WTC11 (cell line): ENCODE results near the gene EHBP1. TPM values are rescaled to one million over a fixed set of nuclear protein-coding genes. Genes with fewer than 3 reads are reported as not detected.

Source experiments
- ATAC-seq: fragments of 200-7000 bp; cut with Tn5 transposase; 2 replicates; pipeline ENCODE4 v1.10.0; 2021; ENCODE audit warnings: mild to moderate bottlenecking, moderate library complexity
- CTCF ChIA-PET: fragments of 300-600 bp; sonication (Branson Sonifier 250); formaldehyde crosslinking; loops from one replicate; lab custom pipeline; 2021; ENCODE audit warnings: antibody characterized with exemption; lab: Charles Lee
- POLR2A ChIA-PET: fragments of 350-600 bp; sonication (Branson Sonifier 250); formaldehyde crosslinking; loops from one replicate; lab custom pipeline; 2021; ENCODE audit warnings: antibody characterized with exemption; lab: Charles Lee
- DNase-seq: peaks from one replicate; pipeline ENCODE4 v3.0.0; 2021; ENCODE audit warnings: low spot score
- H3K27ac Mint-ChIP-seq: 2 replicates; pipeline ENCODE4 v1.8.0; 2021; ENCODE audit warnings: mixed read lengths
- H3K27me3 Mint-ChIP-seq: 2 replicates; pipeline ENCODE4 v1.8.0; 2021; ENCODE audit warnings: low read depth, mild to moderate bottlenecking, moderate library complexity, mixed read lengths
- H3K36me3 Mint-ChIP-seq: 2 replicates; pipeline ENCODE4 v1.8.0; 2021; ENCODE audit warnings: mixed read lengths
- H3K4me1 Mint-ChIP-seq: 2 replicates; pipeline ENCODE4 v1.8.0; 2022; ENCODE audit warnings: mixed read lengths
- H3K4me3 Mint-ChIP-seq: 2 replicates; pipeline ENCODE4 v1.8.0; 2021; ENCODE audit warnings: mild to moderate bottlenecking, moderate library complexity, mixed read lengths
- H3K9me3 Mint-ChIP-seq: 2 replicates; pipeline ENCODE4 v1.8.0; 2021; ENCODE audit warnings: mixed read lengths
- CREB1 ChIP-seq: sonication (generic); formaldehyde crosslinking; IDR thresholded peaks from 2 replicates; pipeline ENCODE4 v1.8.0; 2023; ENCODE audit warnings: mild to moderate bottlenecking, missing genetic modification reagents
- CREM ChIP-seq: sonication (generic); formaldehyde crosslinking; IDR thresholded peaks from 2 replicates; pipeline ENCODE4 v1.8.1; 2022; ENCODE audit warnings: mild to moderate bottlenecking, missing genetic modification reagents, moderate library complexity
- ELF4 ChIP-seq: sonication (generic); formaldehyde crosslinking; IDR thresholded peaks from 2 replicates; pipeline ENCODE4 v1.8.1; 2022; ENCODE audit warnings: low read depth, mild to moderate bottlenecking, moderate library complexity, missing genetic modification reagents
- ESRRA ChIP-seq: sonication (generic); formaldehyde crosslinking; IDR thresholded peaks from 2 replicates; pipeline ENCODE4 v1.8.1; 2022; ENCODE audit warnings: mild to moderate bottlenecking, missing genetic modification reagents, borderline replicate concordance
- JAZF1 ChIP-seq: fragments of 250-450 bp; sonication (Bioruptor Pico); IDR thresholded peaks from 2 replicates; pipeline ENCODE4 v1.9.0; 2021; ENCODE audit warnings: moderate library complexity, mild to moderate bottlenecking, inconsistent platforms
- NR1H2 ChIP-seq: sonication (generic); formaldehyde crosslinking; IDR thresholded peaks from 2 replicates; pipeline ENCODE4 v1.9.0; 2021; ENCODE audit warnings: mild to moderate bottlenecking, moderate library complexity, missing genetic modification reagents
- NR3C1 ChIP-seq: sonication (generic); formaldehyde crosslinking; conservative IDR thresholded peaks from 2 replicates; pipeline ENCODE4 v1.8.1; 2023; ENCODE audit warnings: low read depth, mild to moderate bottlenecking, missing genetic modification reagents
- SMAD4 ChIP-seq: sonication (generic); formaldehyde crosslinking; IDR thresholded peaks from 2 replicates; pipeline ENCODE4 v1.8.0; 2022; ENCODE audit warnings: mild to moderate bottlenecking, missing genetic modification reagents
- ZNF423 ChIP-seq: fragments of 250-450 bp; sonication (Bioruptor Pico); IDR thresholded peaks from 2 replicates; pipeline ENCODE4 v2.1.2; 2022; ENCODE audit warnings: mild to moderate bottlenecking, moderate library complexity
- total RNA-seq: library from RNA; stranded (reverse); gene quantifications from 3 replicates; pipeline ENCODE4 v1.2.3, GENCODE V29; 2021
- TF ChIP-seq, protein P1 (sequence below): fragments of 250-450 bp; sonication (Bioruptor Pico); IDR thresholded peaks from 2 replicates; pipeline ENCODE4 v1.9.0; 2021; ENCODE audit warnings: mild to moderate bottlenecking, borderline replicate concordance
- TF ChIP-seq, protein P2 (sequence below): sonication (generic); formaldehyde crosslinking; IDR thresholded peaks from 2 replicates; pipeline ENCODE4 v1.8.0; 2023; ENCODE audit warnings: missing genetic modification reagents
- TF ChIP-seq, protein P3 (sequence below): sonication (generic); formaldehyde crosslinking; IDR thresholded peaks from 2 replicates; pipeline ENCODE4 v1.8.0; 2022; ENCODE audit warnings: mild to moderate bottlenecking, missing genetic modification reagents
- TF ChIP-seq, protein P4 (sequence below): fragments of 250-450 bp; sonication (Bioruptor Pico); IDR thresholded peaks from 2 replicates; pipeline ENCODE4 v1.9.0; 2021; ENCODE audit warnings: moderate library complexity, mild to moderate bottlenecking, inconsistent platforms, borderline replicate concordance
- TF ChIP-seq, protein P5 (sequence below): sonication (generic); formaldehyde crosslinking; IDR thresholded peaks from 2 replicates; pipeline ENCODE4 v1.8.0; 2023; ENCODE audit warnings: mild to moderate bottlenecking, missing genetic modification reagents

EHBP1 gene
- total RNA-seq, 1 experiment from 2014 or later = 36.4 TPM

DNA sequence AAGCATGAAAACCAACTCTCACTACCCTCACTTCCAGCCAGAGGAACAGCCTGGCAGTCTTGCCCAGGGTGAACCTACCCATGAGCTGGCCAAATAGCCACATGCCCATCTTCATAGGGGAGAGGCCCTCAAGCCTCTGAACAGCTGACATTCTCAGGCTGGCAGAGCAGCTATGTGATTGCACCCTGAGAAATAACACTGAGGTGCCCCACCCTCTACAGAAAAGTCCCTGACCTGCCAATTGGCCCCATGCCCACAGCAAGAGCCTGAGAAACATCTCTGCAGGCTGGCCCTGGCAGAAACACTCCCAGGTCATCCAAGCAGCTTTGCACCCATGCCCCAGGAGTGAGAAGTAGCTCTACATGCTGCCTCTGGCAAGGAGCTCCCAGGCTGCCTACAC is 217.7 kb downstream of the EHBP1 start:
- DNase-seq = no peak
- ChIA-PET POLR2A (no interaction called here), CTCF (no interaction called here)
- ATAC-seq = no peak
- Mint-ChIP-seq H3K4me1 (no peaks in the 10 kb centered on the region), H3K36me3 (peaks cover 39% of the 10 kb centered on the region), H3K27me3 (no peaks in the 10 kb centered on the region; the same call in 1 of the 2 replicates), H3K27ac (no peak overlapping the region), H3K9me3 (peaks cover 40% of the 10 kb centered on the region), H3K4me3 (no peak overlapping the region)
- TF ChIP-seq ZNF423 (CRISPR knock-in tag) = no peak
- TF ChIP-seq, protein P1, sequence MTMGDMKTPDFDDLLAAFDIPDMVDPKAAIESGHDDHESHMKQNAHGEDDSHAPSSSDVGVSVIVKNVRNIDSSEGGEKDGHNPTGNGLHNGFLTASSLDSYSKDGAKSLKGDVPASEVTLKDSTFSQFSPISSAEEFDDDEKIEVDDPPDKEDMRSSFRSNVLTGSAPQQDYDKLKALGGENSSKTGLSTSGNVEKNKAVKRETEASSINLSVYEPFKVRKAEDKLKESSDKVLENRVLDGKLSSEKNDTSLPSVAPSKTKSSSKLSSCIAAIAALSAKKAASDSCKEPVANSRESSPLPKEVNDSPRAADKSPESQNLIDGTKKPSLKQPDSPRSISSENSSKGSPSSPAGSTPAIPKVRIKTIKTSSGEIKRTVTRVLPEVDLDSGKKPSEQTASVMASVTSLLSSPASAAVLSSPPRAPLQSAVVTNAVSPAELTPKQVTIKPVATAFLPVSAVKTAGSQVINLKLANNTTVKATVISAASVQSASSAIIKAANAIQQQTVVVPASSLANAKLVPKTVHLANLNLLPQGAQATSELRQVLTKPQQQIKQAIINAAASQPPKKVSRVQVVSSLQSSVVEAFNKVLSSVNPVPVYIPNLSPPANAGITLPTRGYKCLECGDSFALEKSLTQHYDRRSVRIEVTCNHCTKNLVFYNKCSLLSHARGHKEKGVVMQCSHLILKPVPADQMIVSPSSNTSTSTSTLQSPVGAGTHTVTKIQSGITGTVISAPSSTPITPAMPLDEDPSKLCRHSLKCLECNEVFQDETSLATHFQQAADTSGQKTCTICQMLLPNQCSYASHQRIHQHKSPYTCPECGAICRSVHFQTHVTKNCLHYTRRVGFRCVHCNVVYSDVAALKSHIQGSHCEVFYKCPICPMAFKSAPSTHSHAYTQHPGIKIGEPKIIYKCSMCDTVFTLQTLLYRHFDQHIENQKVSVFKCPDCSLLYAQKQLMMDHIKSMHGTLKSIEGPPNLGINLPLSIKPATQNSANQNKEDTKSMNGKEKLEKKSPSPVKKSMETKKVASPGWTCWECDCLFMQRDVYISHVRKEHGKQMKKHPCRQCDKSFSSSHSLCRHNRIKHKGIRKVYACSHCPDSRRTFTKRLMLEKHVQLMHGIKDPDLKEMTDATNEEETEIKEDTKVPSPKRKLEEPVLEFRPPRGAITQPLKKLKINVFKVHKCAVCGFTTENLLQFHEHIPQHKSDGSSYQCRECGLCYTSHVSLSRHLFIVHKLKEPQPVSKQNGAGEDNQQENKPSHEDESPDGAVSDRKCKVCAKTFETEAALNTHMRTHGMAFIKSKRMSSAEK (CRISPR knock-in tag) = no peak
- no peak for TF ChIP-seq NR1H2
- TF ChIP-seq ESRRA (CRISPR knock-in tag) = no peak
- TF ChIP-seq SMAD4 (CRISPR knock-in tag) = no peak
- TF ChIP-seq, protein P2, sequence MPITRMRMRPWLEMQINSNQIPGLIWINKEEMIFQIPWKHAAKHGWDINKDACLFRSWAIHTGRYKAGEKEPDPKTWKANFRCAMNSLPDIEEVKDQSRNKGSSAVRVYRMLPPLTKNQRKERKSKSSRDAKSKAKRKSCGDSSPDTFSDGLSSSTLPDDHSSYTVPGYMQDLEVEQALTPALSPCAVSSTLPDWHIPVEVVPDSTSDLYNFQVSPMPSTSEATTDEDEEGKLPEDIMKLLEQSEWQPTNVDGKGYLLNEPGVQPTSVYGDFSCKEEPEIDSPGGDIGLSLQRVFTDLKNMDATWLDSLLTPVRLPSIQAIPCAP = no peak
- TF ChIP-seq, protein P3, sequence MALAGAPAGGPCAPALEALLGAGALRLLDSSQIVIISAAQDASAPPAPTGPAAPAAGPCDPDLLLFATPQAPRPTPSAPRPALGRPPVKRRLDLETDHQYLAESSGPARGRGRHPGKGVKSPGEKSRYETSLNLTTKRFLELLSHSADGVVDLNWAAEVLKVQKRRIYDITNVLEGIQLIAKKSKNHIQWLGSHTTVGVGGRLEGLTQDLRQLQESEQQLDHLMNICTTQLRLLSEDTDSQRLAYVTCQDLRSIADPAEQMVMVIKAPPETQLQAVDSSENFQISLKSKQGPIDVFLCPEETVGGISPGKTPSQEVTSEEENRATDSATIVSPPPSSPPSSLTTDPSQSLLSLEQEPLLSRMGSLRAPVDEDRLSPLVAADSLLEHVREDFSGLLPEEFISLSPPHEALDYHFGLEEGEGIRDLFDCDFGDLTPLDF = no peak

DNA sequence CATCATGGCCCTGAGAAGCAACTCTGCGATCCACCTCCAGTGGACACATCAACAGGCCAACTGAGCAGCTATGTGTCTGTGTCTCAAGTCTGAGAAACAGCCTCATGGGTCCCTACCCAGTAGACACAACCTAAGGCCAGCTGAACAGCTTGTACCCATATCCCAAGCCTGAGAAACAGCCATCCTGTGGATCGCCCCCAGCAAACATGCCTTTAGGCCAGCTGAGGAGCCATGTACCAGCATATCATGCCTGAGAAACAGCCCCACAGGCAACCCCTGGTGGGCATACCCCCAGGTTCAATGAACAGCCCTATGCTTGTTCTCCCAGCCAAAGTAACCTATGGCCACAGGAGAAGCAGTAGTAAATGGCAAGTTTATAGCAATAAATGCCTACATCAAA is 218.4 kb downstream of the EHBP1 start:
- ChIA-PET CTCF (no interaction called here), POLR2A (no interaction called here)
- Mint-ChIP-seq H3K4me1 (no peaks in the 10 kb centered on the region), H3K27me3 (no peaks in the 10 kb centered on the region; the same call in 1 of the 2 replicates), H3K36me3 (peaks cover 39% of the 10 kb centered on the region), H3K9me3 (peaks cover 40% of the 10 kb centered on the region), H3K4me3 (no peak overlapping the region), H3K27ac (no peak overlapping the region)
- no peak for TF ChIP-seq CREB1
- TF ChIP-seq, protein P4, sequence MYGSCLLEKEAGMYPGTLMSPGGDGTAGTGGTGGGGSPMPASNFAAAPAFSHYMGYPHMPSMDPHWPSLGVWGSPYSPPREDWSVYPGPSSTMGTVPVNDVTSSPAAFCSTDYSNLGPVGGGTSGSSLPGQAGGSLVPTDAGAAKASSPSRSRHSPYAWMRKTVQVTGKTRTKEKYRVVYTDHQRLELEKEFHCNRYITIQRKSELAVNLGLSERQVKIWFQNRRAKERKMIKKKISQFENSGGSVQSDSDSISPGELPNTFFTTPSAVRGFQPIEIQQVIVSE (CRISPR knock-in tag) = no peak
- TF ChIP-seq, protein P5, sequence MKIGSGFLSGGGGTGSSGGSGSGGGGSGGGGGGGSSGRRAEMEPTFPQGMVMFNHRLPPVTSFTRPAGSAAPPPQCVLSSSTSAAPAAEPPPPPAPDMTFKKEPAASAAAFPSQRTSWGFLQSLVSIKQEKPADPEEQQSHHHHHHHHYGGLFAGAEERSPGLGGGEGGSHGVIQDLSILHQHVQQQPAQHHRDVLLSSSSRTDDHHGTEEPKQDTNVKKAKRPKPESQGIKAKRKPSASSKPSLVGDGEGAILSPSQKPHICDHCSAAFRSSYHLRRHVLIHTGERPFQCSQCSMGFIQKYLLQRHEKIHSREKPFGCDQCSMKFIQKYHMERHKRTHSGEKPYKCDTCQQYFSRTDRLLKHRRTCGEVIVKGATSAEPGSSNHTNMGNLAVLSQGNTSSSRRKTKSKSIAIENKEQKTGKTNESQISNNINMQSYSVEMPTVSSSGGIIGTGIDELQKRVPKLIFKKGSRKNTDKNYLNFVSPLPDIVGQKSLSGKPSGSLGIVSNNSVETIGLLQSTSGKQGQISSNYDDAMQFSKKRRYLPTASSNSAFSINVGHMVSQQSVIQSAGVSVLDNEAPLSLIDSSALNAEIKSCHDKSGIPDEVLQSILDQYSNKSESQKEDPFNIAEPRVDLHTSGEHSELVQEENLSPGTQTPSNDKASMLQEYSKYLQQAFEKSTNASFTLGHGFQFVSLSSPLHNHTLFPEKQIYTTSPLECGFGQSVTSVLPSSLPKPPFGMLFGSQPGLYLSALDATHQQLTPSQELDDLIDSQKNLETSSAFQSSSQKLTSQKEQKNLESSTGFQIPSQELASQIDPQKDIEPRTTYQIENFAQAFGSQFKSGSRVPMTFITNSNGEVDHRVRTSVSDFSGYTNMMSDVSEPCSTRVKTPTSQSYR (CRISPR knock-in tag) = no peak
- no peak for TF ChIP-seq JAZF1 (CRISPR knock-in tag)
- no peak for TF ChIP-seq CREM
- ATAC-seq (no peak), DNase-seq (no peak)

DNA sequence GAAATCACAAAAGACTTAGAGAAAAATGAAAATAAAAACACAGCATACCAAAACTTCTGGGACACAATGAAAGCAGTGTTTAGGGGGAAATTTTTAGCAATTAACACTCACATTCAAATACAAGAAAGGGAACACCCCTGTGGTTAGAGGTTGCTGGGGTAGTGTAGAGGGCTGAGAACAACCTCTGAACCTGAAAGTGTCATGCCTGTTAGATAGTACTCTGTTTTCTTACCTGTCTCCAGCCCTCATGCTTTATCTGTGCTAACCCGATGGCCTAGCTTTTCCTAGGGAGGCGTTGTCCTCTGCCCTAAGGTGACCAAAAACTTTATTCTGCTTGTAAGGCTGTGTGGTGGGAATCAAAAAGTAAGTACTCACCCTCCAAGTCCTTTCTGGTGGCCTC is 222.5 kb downstream of the EHBP1 start:
- Mint-ChIP-seq H3K4me1 (no peaks in the 10 kb centered on the region), H3K36me3 (peaks cover 18% of the 10 kb centered on the region), H3K4me3 (no peak overlapping the region), H3K27ac (no peak overlapping the region)
- TF ChIP-seq ELF4 (CRISPR knock-in tag) (no peak), NR3C1 (CRISPR knock-in tag) (no peak)
- TF ChIP-seq, all 79 proteins: peak for 0
- DNase-seq = no peak
- POLR2A ChIA-PET = interaction anchor here (0.6 kb wide), 1 partner anchor 174 kb away, joined by 4 read pairs; no protein-coding TSS in a partner anchor
- peaks cover 26% of the 10 kb centered on the region for H3K9me3 Mint-ChIP-seq
- no peaks in the 10 kb centered on the region; the same call in 1 of the 2 replicates for H3K27me3 Mint-ChIP-seq
- CTCF ChIA-PET = no interaction called here
- ATAC-seq = no peak
